HEK293 (cell line): Measurements from ENCODE around the gene THAP3.

Source experiments
- ZNF239 ChIP-seq: fragments of 450-650 bp; formaldehyde crosslinking; IDR thresholded peaks from 2 replicates; pipeline ENCODE4 v1.5.1; 2016; ENCODE audit warnings: missing biosample characterization, missing genetic modification characterization
- ZNF324 ChIP-seq: fragments of 450-650 bp; formaldehyde crosslinking; IDR thresholded peaks from 2 replicates; pipeline ENCODE4 v1.5.1; 2016; ENCODE audit warnings: missing biosample characterization, missing genetic modification characterization
- ZNF394 ChIP-seq: fragments of 450-650 bp; formaldehyde crosslinking; IDR thresholded peaks from 2 replicates; pipeline ENCODE4 v1.5.1; 2016; ENCODE audit warnings: missing biosample characterization, missing genetic modification characterization, mild to moderate bottlenecking, moderate library complexity, borderline replicate concordance
- TF ChIP-seq, protein P1 (sequence below): fragments of 450-650 bp; formaldehyde crosslinking; IDR thresholded peaks from 2 replicates; pipeline ENCODE4 v1.5.1; 2016; ENCODE audit warnings: missing biosample characterization, missing genetic modification characterization
- TF ChIP-seq, protein P2 (sequence below): fragments of 450-650 bp; formaldehyde crosslinking; IDR thresholded peaks from 2 replicates; pipeline ENCODE4 v1.5.1; 2016; ENCODE audit warnings: missing biosample characterization, missing genetic modification characterization

DNA sequence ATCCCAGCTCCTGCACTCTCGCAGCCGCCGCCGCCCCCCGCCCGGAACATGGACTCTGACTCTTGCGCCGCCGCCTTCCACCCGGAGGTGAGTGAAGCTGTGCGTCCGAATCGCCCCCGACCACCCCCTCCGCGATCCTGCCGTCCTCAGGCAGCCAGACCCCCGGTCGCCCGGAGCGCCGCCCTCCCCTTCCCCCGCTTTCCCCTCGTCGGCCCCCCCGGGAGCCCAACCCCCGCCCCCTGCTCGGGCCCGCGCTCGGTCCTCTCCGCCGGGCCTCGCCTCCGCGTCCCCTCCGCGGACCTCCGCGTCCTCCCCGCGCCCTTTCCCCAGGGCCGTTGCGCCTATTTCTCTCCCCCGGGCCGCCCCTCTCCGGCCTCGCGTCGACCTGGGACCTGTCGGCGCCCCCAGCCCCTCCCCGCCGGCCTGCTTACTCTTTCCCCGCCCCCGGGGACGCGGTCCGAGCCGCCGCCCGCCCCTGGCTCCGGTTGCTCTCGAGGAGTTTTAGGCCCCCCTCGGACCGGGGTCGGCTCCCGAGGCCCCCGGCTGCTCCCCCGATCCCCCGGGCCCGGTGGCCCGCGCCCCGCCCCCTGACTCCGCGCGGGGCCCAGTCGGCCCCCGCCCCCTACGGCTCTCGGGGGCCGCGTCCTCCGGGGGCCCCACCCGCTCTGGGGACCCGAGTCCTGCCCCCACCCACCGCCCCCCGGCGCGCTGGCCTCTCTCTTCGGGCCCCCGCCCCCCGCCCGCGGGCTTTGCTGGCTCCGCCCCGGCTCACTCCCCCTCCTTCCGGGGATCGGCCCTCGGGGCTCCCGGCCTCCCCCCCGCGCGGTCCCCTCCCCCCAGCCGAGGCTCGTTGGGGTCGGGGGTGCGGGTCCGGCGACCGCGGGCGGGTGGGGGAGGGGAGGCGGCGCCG, 10.4 kb upstream of the THAP3 start:
- TF ChIP-seq ZNF324 (no peak), ZNF394 (no peak), ZNF239 (tag by site-specific recombination) (no peak)
- TF ChIP-seq, protein P1, sequence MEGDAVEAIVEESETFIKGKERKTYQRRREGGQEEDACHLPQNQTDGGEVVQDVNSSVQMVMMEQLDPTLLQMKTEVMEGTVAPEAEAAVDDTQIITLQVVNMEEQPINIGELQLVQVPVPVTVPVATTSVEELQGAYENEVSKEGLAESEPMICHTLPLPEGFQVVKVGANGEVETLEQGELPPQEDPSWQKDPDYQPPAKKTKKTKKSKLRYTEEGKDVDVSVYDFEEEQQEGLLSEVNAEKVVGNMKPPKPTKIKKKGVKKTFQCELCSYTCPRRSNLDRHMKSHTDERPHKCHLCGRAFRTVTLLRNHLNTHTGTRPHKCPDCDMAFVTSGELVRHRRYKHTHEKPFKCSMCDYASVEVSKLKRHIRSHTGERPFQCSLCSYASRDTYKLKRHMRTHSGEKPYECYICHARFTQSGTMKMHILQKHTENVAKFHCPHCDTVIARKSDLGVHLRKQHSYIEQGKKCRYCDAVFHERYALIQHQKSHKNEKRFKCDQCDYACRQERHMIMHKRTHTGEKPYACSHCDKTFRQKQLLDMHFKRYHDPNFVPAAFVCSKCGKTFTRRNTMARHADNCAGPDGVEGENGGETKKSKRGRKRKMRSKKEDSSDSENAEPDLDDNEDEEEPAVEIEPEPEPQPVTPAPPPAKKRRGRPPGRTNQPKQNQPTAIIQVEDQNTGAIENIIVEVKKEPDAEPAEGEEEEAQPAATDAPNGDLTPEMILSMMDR, result no peak
- TF ChIP-seq, protein P2, sequence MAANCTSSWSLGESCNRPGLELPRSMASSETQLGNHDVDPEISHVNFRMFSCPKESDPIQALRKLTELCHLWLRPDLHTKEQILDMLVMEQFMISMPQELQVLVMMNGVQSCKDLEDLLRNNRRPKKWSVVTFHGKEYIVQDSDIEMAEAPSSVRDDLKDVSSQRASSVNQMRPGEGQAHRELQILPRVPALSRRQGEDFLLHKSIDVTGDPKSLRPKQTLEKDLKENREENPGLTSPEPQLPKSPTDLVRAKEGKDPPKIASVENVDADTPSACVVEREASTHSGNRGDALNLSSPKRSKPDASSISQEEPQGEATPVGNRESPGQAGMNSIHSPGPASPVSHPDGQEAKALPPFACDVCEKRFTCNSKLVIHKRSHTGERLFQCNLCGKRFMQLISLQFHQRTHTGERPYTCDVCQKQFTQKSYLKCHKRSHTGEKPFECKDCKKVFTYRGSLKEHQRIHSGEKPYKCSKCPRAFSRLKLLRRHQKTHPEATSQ (tag by site-specific recombination), result no peak
